Measurements from ENCODE around the gene HBA1.
"Not testable (repeated sequence)": the region's sequence is repeated elsewhere in the genome, so short reads cannot be mapped to it uniquely, and the experiment has no call there.

Gene HBA1

GRCh38 chr16:176006-176405, 474 bp upstream of the HBA1 start:
- DNase-seq = not testable (repeated sequence)

GRCh38 chr16:177394-177822, 928 bp downstream of the HBA1 start:
- no peak for DNase-seq

- DNase-seq = no peak
These were observed 1.6 kb downstream of the HBA1 start for GRCh38 chr16:177981-178667.

- DNase-seq = no peak
These were observed 2.2 kb downstream of the HBA1 start for GRCh38 chr16:178668-179015.

GRCh38 chr16:179211-180092, 3.0 kb downstream of the HBA1 start:
- no peak for DNase-seq

- DNase-seq = no peak
These were observed 3.7 kb downstream of the HBA1 start, which contains the start of gene HBQ1 for GRCh38 chr16:180101-180675. Gene HBQ1, plus strand, starts transcription at chr16:180459. Its CDS starts 28 bp downstream, at chr16:180487.

- peak in 2 of 4 experiments; percentile 71 to 77 for DNase-seq
These were observed 4.4 kb downstream of the HBA1 start for GRCh38 chr16:180681-181564.

GRCh38 chr16:181565-182021, 5.1 kb downstream of the HBA1 start:
- peak in 2 of 4 experiments; percentile 70 to 74 for DNase-seq

- DNase-seq = no peak
These were observed 6.5 kb downstream of the HBA1 start for GRCh38 chr16:183005-183404.

GRCh38 chr16:185213-185612, 8.7 kb downstream of the HBA1 start:
- DNase-seq = no peak

- no peak for DNase-seq
These were observed 9.2 kb downstream of the HBA1 start for GRCh38 chr16:185691-186090.

- DNase-seq = no peak
These were observed 10.8 kb downstream of the HBA1 start for GRCh38 chr16:187330-187729.

- no peak for DNase-seq
These were observed 12.2 kb downstream of the HBA1 start for GRCh38 chr16:188674-189073.

- DNase-seq = no peak
These were observed 13.2 kb downstream of the HBA1 start for GRCh38 chr16:189604-190186.

GRCh38 chr16:191831-192230, 15.4 kb downstream of the HBA1 start:
- no peak for DNase-seq

GRCh38 chr16:192686-193085, 16.2 kb downstream of the HBA1 start:
- DNase-seq = no peak

- DNase-seq = no peak
These were observed 17.0 kb downstream of the HBA1 start for GRCh38 chr16:193441-193840.

GRCh38 chr16:194516-194915, 18.0 kb downstream of the HBA1 start:
- DNase-seq = no peak

- no peak for DNase-seq
These were observed 23.9 kb downstream of the HBA1 start for GRCh38 chr16:200388-200787.

GRCh38 chr16:203246-203645, 26.8 kb downstream of the HBA1 start:
- DNase-seq = no peak

GRCh38 chr16:204046-204445, 27.6 kb downstream of the HBA1 start:
- not testable (repeated sequence) for DNase-seq

GRCh38 chr16:209359-209758, 32.9 kb downstream of the HBA1 start:
- DNase-seq = not testable (repeated sequence)
